ENCODE results near the gene FLRT2. TPM values are rescaled to one million over a fixed set of nuclear protein-coding genes. Genes with fewer than 3 reads are reported as not detected.

FLRT2 gene
- total and polyA plus RNA-seq, 10 of the 15 experiments (the other 5 are each of a cell fraction or from before 2014, with no cell fraction given) = 0.03 to 0.13 TPM; not detected in 8

DNA sequence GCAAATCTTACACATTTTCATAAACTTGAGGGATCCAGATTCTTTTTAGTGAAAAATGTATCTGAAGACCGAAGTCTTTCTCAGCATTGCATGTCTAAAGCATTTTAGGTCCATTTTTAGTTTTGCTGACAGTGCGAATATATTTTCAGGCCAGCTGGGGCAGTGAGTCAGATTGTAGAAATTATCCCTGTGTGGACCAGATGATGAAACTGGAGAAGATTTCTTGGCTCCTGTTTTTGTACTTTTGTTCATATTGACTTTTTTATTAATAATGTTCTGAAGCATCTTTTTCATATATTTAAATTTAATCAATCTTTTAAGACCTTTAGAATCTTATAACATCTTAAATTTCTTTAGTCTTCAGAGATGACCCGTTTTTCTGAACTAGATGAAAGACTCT lies 173.1 kb downstream of the FLRT2 start:
- no peak overlapping the region for H3K4me2 ChIP-seq (ENCODE audit: control insufficient read depth, insufficient read depth)
- intact Hi-C loops (cut with micrococcal nuclease; ENCODE audit: unreplicated experiment) = no loop called here
- H3K4me1 ChIP-seq (ENCODE audit: control insufficient read depth, insufficient read depth, low read length) = no peaks in the 10 kb centered on the region
- H3K9ac ChIP-seq (ENCODE audit: control insufficient read depth, insufficient read depth, low read length) = no peak overlapping the region
- FAIRE-seq (no peak), DNase-seq (ENCODE audit: low read depth, low spot score) (no peak), ATAC-seq (no peak)
- 33% methylated on average over 3 of the region's 3 CpGs for WGBS (ENCODE audit: insufficient coverage, insufficient replicate concordance, low lambda C conversion rate, missing lambda C conversion rate)
- RAD21 ChIA-PET (ENCODE audit: unreplicated experiment) = no interaction called here
- no TSS peak for BruUV-seq (replicated peaks)
- H3K4me3 ChIP-seq = no peak overlapping the region
- no peak overlapping the region for H2AFZ ChIP-seq (ENCODE audit: control insufficient read depth, low read depth, low read length)
- H3K79me2 ChIP-seq (ENCODE audit: control insufficient read depth, insufficient read depth, low read length) = no peaks in the 10 kb centered on the region
- H3K27ac ChIP-seq (ENCODE audit: control insufficient read depth, insufficient read depth) = no peak overlapping the region
- in situ Hi-C loops (cut with MboI) = no loop called here
- H3K27me3 ChIP-seq (replicated peaks in 1 of 2; ENCODE audit: control insufficient read depth in 2 of 2, insufficient read depth in 2 of 2, low read length in 1 of 2) = no peaks in the 10 kb centered on the region
- CTCF ChIA-PET = no interaction called here
- SMC1A ChIA-PET (ENCODE audit: uncharacterized antibody, unreplicated experiment) = no interaction called here
- H4K20me1 ChIP-seq (ENCODE audit: control insufficient read depth, insufficient read depth) = no peaks in the 10 kb centered on the region
- POLR2A ChIA-PET = no interaction called here
- no peaks in the 10 kb centered on the region for H3K36me3 ChIP-seq (ENCODE audit: control insufficient read depth in 2 of 2, insufficient read depth in 2 of 2, low read length in 1 of 2)
- H3K9me3 ChIP-seq (replicated peaks; ENCODE audit: control insufficient read depth, insufficient read depth, low read length) = no peaks in the 10 kb centered on the region; the same call in 2 of the 3 replicates
- TF ChIP-seq SREBF2 (IDR thresholded peaks at IDR 0.05; ENCODE audit: low read length) (no peak), HDGF (IDR thresholded peaks at IDR 0.05) (no peak), FOXK2 (IDR thresholded peaks at IDR 0.05) (no peak), KLF5 (IDR thresholded peaks at IDR 0.05; ENCODE audit: partially characterized antibody) (no peak), ZZZ3 (IDR thresholded peaks at IDR 0.05; ENCODE audit: control insufficient read depth, insufficient read length, low read depth) (no peak), CBX3 (IDR thresholded peaks at IDR 0.05; ENCODE audit: borderline replicate concordance, low read depth) (no peak), RFX5 (IDR thresholded peaks at IDR 0.05; ENCODE audit: low read depth, low read length) (no peak), IRF4 (IDR thresholded peaks at IDR 0.05; ENCODE audit: low read depth, low read length) (no peak), HDAC2 (IDR thresholded peaks at IDR 0.05) (no peak), TCF7 (IDR thresholded peaks at IDR 0.05; ENCODE audit: borderline replicate concordance) (no peak), ESRRA (IDR thresholded peaks at IDR 0.05; ENCODE audit: low read length) (no peak), CBX5 (IDR thresholded peaks at IDR 0.05; ENCODE audit: low read depth) (no peak), STAT1 (conservative IDR thresholded peaks at IDR 0.05) (no peak), ZNF217 (IDR thresholded peaks at IDR 0.05) (no peak)
- TF ChIP-seq, protein P1, sequence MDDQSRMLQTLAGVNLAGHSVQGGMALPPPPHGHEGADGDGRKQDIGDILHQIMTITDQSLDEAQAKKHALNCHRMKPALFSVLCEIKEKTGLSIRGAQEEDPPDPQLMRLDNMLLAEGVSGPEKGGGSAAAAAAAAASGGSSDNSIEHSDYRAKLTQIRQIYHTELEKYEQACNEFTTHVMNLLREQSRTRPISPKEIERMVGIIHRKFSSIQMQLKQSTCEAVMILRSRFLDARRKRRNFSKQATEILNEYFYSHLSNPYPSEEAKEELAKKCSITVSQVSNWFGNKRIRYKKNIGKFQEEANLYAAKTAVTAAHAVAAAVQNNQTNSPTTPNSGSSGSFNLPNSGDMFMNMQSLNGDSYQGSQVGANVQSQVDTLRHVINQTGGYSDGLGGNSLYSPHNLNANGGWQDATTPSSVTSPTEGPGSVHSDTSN (IDR thresholded peaks at IDR 0.05; ENCODE audit: insufficient replicate concordance, low read depth, low read length) = no peak
- TF ChIP-seq, protein P2, sequence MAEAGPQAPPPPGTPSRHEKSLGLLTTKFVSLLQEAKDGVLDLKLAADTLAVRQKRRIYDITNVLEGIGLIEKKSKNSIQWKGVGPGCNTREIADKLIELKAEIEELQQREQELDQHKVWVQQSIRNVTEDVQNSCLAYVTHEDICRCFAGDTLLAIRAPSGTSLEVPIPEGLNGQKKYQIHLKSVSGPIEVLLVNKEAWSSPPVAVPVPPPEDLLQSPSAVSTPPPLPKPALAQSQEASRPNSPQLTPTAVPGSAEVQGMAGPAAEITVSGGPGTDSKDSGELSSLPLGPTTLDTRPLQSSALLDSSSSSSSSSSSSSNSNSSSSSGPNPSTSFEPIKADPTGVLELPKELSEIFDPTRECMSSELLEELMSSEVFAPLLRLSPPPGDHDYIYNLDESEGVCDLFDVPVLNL (IDR thresholded peaks at IDR 0.05; ENCODE audit: low read depth, low read length) = no peak
- TF ChIP-seq, protein P3, sequence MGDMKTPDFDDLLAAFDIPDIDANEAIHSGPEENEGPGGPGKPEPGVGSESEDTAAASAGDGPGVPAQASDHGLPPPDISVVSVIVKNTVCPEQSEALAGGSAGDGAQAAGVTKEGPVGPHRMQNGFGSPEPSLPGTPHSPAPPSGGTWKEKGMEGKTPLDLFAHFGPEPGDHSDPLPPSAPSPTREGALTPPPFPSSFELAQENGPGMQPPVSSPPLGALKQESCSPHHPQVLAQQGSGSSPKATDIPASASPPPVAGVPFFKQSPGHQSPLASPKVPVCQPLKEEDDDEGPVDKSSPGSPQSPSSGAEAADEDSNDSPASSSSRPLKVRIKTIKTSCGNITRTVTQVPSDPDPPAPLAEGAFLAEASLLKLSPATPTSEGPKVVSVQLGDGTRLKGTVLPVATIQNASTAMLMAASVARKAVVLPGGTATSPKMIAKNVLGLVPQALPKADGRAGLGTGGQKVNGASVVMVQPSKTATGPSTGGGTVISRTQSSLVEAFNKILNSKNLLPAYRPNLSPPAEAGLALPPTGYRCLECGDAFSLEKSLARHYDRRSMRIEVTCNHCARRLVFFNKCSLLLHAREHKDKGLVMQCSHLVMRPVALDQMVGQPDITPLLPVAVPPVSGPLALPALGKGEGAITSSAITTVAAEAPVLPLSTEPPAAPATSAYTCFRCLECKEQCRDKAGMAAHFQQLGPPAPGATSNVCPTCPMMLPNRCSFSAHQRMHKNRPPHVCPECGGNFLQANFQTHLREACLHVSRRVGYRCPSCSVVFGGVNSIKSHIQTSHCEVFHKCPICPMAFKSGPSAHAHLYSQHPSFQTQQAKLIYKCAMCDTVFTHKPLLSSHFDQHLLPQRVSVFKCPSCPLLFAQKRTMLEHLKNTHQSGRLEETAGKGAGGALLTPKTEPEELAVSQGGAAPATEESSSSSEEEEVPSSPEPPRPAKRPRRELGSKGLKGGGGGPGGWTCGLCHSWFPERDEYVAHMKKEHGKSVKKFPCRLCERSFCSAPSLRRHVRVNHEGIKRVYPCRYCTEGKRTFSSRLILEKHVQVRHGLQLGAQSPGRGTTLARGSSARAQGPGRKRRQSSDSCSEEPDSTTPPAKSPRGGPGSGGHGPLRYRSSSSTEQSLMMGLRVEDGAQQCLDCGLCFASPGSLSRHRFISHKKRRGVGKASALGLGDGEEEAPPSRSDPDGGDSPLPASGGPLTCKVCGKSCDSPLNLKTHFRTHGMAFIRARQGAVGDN (IDR thresholded peaks at IDR 0.05) = no peak
- TF ChIP-seq, protein P4, sequence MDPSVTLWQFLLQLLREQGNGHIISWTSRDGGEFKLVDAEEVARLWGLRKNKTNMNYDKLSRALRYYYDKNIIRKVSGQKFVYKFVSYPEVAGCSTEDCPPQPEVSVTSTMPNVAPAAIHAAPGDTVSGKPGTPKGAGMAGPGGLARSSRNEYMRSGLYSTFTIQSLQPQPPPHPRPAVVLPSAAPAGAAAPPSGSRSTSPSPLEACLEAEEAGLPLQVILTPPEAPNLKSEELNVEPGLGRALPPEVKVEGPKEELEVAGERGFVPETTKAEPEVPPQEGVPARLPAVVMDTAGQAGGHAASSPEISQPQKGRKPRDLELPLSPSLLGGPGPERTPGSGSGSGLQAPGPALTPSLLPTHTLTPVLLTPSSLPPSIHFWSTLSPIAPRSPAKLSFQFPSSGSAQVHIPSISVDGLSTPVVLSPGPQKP (IDR thresholded peaks at IDR 0.05; ENCODE audit: low read depth, low read length) = no peak

Data from GM12878 (cell line).